ENCODE data around the gene LTB4R2.

LTB4R2 gene

GRCh38 chr14:24309538-24310264 lies at the start of gene LTB4R2:
Gene LTB4R2, plus strand, starts transcription at chr14:24310140. Its CDS starts 525 bp downstream, at chr14:24310665.
- no peak for TF ChIP-seq CTCF (conservative IDR thresholded peaks at IDR 0.05; ENCODE audit: low read depth, low read length)
- H3K4me3 ChIP-seq (ENCODE audit: low read depth, low read length): peak within 1 kb of the TSS; percentile 49
- DNase-seq (ENCODE audit: low read depth): no peak

GRCh38 chr14:24260780-24261157 lies 49.2 kb upstream of the LTB4R2 start:
- DNase-seq (ENCODE audit: low read depth): no peak
- H3K4me3 ChIP-seq (ENCODE audit: low read depth, low read length): no peak overlapping the region
- TF ChIP-seq CTCF (conservative IDR thresholded peaks at IDR 0.05; ENCODE audit: low read depth, low read length): no peak

GRCh38 chr14:24261256-24261968 lies 48.5 kb upstream of the LTB4R2 start:
- no peak for DNase-seq (ENCODE audit: low read depth)
- no peak overlapping the region for H3K4me3 ChIP-seq (ENCODE audit: low read depth, low read length)
- TF ChIP-seq CTCF (conservative IDR thresholded peaks at IDR 0.05; ENCODE audit: low read depth, low read length): no peak

DNA sequence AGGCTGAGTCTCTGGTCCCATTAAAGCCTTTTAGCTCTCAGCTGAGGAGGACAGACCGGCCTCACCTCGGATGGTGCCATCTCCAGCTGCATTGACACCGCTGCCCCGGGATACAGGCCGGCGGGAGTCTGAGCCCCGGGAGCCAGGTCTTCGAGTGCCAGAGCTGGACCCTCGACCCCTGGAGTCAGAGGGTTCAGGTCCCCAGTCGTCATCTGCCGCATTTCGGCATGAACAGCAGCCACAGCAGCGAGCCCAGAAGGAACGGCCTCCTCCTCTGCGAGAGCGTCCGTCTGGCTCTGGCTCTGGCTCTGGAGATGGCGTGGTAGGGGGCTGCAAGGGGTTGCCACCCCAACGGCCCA lies 48.0 kb upstream of the LTB4R2 start:
- H3K4me3 ChIP-seq (ENCODE audit: low read depth, low read length): no peak overlapping the region
- no peak for TF ChIP-seq CTCF (conservative IDR thresholded peaks at IDR 0.05; ENCODE audit: low read depth, low read length)
- DNase-seq (ENCODE audit: low read depth): no peak

DNA sequence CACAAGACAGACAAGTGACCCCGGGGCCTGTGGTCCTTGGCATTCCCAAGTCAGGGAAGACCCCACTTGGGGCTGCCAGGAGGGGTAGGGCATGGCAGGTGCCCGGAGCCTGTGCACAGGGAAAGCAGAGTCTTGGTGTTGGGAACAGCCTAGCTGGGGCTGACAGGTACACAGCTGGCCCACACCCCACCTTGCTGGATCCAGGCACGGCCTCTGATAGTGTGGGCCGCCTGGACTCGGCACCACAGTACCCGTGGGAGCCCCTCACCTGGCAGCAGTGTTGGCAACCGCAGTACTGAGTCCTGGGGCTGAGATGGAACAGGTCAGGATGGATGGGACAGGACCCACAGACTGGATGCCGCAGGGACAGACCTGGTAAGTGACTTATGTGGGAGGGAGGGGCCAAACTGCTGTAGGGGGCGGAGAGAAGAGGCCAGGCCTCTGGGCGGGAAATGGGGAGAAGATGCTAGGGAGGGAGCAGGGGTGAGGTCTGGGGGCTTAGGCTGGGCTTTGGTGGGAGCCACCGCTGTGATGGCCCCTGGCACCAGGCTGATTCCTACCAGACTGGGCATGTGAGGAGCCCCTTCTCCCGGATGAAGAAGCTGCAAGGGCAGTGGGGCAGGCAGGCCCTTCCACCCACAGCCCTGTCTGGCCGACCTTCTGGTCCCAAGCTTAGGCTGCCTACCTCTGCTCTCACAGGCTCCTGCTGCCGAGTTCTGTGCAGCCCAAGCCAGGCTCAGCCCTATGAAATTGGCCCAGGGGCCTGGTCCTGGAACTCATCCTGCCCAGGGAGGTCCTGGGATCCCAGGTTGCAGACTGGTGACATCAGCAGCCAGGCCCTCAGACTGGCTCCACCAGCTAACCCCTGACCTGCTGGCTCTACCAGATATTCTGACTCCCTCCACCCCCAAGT lies 46.9 kb upstream of the LTB4R2 start, which contains the start of gene TGM1:
Gene TGM1, minus strand, starts transcription at position 357 of the 913 bp plus-strand sequence. CDS start 825 bp downstream, outside the sequence.
- no peak for DNase-seq (ENCODE audit: low read depth)
- no peak for TF ChIP-seq CTCF (conservative IDR thresholded peaks at IDR 0.05; ENCODE audit: low read depth, low read length)
- H3K4me3 ChIP-seq (ENCODE audit: low read depth, low read length): no peak within 1 kb of the TSS

- TF ChIP-seq CTCF (conservative IDR thresholded peaks at IDR 0.05; ENCODE audit: low read depth, low read length): no peak
- no peak overlapping the region for H3K4me3 ChIP-seq (ENCODE audit: low read depth, low read length)
- no peak for DNase-seq (ENCODE audit: low read depth)
Measured at GRCh38 chr14:24263848-24264247, 46.1 kb upstream of the LTB4R2 start.

Data from choroid plexus epithelial cell (primary cell).